Neural progenitor cell (in vitro differentiated cells): ENCODE results near the gene SLC47A2.

Experiments used
- CTCF ChIP-seq: fragments of 200-600 bp; sonication (generic); IDR thresholded peaks from 2 replicates; pipeline ENCODE4 v1.5.1; 2017; ENCODE audit warnings: antibody characterized with exemption, mild to moderate bottlenecking
- EZH2 ChIP-seq: fragments of 200-600 bp; sonication (generic); IDR thresholded peaks from 2 replicates; pipeline ENCODE4 v1.6.1; 2017; ENCODE audit warnings: antibody characterized with exemption, mild to moderate bottlenecking, moderate library complexity

DNA sequence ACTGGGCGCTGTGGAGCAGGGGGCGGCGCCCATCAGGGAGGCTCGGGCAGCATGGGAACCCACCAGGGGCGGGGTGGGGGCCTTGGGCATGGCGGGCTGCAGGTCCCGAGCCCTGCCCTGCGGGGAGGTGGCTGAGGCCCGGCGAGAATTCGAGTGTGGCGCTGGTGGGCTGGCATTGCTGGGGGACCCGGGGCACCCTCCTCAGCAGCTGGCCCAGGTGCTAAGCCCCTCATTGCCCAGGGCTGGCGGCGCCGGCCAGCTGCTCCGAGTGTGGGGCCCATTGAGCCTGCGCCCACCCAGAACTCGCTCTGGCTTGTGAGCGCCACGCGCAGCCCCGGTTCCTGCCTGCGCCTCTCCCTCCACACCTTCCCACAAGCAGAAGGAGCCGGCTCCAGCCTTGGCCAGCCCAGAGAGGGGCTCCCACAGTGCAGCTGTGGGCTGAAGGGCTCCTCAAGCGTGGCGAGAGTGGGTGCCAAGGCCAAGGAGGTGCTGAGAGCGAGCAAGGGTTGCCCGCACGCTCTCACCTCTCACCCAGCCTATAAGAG is 62.0 kb downstream of the SLC47A2 start:
- TF ChIP-seq CTCF (no peak), EZH2 (no peak)
